HEK293T (cell line): ENCODE results near the gene CCNE1.

Source experiments
- ARNT ChIP-seq: fragments of 450-650 bp; IDR thresholded peaks from 2 replicates; pipeline ENCODE4 v1.6.1; 2017; ENCODE audit warnings: mild to moderate bottlenecking
- BHLHE40 ChIP-seq: fragments of 450-650 bp; IDR thresholded peaks from 2 replicates; pipeline ENCODE4 v1.6.1; 2016; ENCODE audit warnings: mild to moderate bottlenecking, moderate library complexity, borderline replicate concordance
- CTBP1 ChIP-seq: fragments of 450-650 bp; IDR thresholded peaks from 2 replicates; pipeline ENCODE4 v1.6.1; 2016; ENCODE audit warnings: borderline replicate concordance
- ELF4 ChIP-seq: fragments of 450-650 bp; IDR thresholded peaks from 2 replicates; pipeline ENCODE4 v1.6.1; 2017; ENCODE audit warnings: antibody characterized with exemption
- FOXA1 ChIP-seq: fragments of 450-650 bp; IDR thresholded peaks from 2 replicates; pipeline ENCODE4 v1.6.1; 2016; ENCODE audit warnings: mild to moderate bottlenecking
- FOXK2 ChIP-seq: fragments of 450-650 bp; IDR thresholded peaks from 2 replicates; pipeline ENCODE4 v1.6.1; 2016; ENCODE audit warnings: mild to moderate bottlenecking
- FOXM1 ChIP-seq: fragments of 450-650 bp; IDR thresholded peaks from 2 replicates; pipeline ENCODE4 v1.6.1; 2017; ENCODE audit warnings: mild to moderate bottlenecking, borderline replicate concordance
- HDGF ChIP-seq: fragments of 450-650 bp; IDR thresholded peaks from 2 replicates; pipeline ENCODE4 v1.6.1; 2017; ENCODE audit warnings: antibody characterized with exemption, borderline replicate concordance
- NFRKB ChIP-seq: fragments of 450-650 bp; IDR thresholded peaks from 2 replicates; pipeline ENCODE4 v1.6.1; 2016; ENCODE audit warnings: mild to moderate bottlenecking, moderate library complexity
- SP1 ChIP-seq: fragments of 450-650 bp; IDR thresholded peaks from 2 replicates; pipeline ENCODE4 v1.6.1; 2017
- SUZ12 ChIP-seq: fragments of 450-650 bp; IDR thresholded peaks from 2 replicates; pipeline ENCODE4 v1.6.1; 2016; ENCODE audit warnings: mild to moderate bottlenecking
- TARDBP ChIP-seq: fragments of 450-650 bp; IDR thresholded peaks from 2 replicates; pipeline ENCODE4 v1.6.1; 2016
- ZNF384 ChIP-seq: fragments of 450-650 bp; IDR thresholded peaks from 2 replicates; pipeline ENCODE4 v1.6.1; 2016
- TF ChIP-seq, protein P1 (sequence below): fragments of 450-650 bp; IDR thresholded peaks from 2 replicates; pipeline ENCODE4 v1.6.1; 2016

DNA sequence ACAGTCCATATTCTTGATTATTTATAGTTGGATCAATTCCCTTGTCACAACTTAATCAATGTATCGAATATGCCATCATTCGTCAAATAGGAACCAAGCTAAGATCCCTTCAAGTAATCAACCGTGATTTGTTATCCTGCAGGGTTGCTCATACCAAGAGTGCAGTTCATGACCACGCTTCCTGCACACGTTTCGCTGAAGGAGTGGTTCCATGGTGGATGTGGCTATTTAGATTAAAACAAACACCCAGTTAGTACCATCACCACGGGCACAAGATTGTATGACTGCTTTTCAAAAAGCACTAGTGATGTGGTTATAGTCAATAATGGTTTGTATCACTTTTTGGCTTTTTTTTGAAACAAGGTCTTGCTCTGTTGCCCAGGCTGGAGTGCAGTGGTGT, 41.1 kb upstream of the CCNE1 start:
- TF ChIP-seq TARDBP: no peak
- TF ChIP-seq FOXA1: no peak
- no peak for TF ChIP-seq SUZ12
- no peak for TF ChIP-seq FOXM1
- no peak for TF ChIP-seq ARNT
- no peak for TF ChIP-seq FOXK2
- no peak for TF ChIP-seq BHLHE40
- TF ChIP-seq, protein P1, sequence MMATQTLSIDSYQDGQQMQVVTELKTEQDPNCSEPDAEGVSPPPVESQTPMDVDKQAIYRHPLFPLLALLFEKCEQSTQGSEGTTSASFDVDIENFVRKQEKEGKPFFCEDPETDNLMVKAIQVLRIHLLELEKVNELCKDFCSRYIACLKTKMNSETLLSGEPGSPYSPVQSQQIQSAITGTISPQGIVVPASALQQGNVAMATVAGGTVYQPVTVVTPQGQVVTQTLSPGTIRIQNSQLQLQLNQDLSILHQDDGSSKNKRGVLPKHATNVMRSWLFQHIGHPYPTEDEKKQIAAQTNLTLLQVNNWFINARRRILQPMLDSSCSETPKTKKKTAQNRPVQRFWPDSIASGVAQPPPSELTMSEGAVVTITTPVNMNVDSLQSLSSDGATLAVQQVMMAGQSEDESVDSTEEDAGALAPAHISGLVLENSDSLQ: no peak
- TF ChIP-seq ZNF384: no peak
- no peak for TF ChIP-seq CTBP1
- TF ChIP-seq NFRKB: no peak
- no peak for TF ChIP-seq ELF4
- no peak for TF ChIP-seq HDGF
- TF ChIP-seq SP1: no peak
